ENCODE data around the gene IGFLR1. TPM values are rescaled to one million over a fixed set of nuclear protein-coding genes. Genes with fewer than 3 reads are reported as not detected.

IGFLR1 gene
- total and polyA plus RNA-seq, 2 of the 8 experiments (the other 6 are each of a cell fraction or from before 2014, with no cell fraction given), result 8.4 to 28.9 TPM

DNA sequence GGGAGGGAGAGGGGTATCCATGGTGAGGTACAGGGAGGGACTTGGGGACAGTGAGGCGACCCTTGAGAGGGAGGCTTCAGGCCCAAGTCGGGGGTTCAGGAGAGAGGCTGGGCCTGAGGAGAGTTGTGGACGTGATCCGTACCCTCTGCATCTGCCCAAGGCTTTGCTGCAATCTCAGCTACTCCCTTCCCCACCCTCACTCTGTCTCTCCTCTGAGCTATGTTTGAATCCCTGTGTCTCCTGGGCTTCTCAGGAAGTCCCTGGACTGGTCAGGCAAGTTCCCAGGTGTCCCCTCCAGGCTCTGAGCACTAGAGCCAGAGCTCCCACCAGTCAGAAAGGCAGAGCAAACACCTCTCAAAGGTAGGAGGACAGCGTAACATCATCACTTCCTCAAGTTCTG lies 7.9 kb upstream of the IGFLR1 start (continued):
- TF ChIP-seq, protein P1, sequence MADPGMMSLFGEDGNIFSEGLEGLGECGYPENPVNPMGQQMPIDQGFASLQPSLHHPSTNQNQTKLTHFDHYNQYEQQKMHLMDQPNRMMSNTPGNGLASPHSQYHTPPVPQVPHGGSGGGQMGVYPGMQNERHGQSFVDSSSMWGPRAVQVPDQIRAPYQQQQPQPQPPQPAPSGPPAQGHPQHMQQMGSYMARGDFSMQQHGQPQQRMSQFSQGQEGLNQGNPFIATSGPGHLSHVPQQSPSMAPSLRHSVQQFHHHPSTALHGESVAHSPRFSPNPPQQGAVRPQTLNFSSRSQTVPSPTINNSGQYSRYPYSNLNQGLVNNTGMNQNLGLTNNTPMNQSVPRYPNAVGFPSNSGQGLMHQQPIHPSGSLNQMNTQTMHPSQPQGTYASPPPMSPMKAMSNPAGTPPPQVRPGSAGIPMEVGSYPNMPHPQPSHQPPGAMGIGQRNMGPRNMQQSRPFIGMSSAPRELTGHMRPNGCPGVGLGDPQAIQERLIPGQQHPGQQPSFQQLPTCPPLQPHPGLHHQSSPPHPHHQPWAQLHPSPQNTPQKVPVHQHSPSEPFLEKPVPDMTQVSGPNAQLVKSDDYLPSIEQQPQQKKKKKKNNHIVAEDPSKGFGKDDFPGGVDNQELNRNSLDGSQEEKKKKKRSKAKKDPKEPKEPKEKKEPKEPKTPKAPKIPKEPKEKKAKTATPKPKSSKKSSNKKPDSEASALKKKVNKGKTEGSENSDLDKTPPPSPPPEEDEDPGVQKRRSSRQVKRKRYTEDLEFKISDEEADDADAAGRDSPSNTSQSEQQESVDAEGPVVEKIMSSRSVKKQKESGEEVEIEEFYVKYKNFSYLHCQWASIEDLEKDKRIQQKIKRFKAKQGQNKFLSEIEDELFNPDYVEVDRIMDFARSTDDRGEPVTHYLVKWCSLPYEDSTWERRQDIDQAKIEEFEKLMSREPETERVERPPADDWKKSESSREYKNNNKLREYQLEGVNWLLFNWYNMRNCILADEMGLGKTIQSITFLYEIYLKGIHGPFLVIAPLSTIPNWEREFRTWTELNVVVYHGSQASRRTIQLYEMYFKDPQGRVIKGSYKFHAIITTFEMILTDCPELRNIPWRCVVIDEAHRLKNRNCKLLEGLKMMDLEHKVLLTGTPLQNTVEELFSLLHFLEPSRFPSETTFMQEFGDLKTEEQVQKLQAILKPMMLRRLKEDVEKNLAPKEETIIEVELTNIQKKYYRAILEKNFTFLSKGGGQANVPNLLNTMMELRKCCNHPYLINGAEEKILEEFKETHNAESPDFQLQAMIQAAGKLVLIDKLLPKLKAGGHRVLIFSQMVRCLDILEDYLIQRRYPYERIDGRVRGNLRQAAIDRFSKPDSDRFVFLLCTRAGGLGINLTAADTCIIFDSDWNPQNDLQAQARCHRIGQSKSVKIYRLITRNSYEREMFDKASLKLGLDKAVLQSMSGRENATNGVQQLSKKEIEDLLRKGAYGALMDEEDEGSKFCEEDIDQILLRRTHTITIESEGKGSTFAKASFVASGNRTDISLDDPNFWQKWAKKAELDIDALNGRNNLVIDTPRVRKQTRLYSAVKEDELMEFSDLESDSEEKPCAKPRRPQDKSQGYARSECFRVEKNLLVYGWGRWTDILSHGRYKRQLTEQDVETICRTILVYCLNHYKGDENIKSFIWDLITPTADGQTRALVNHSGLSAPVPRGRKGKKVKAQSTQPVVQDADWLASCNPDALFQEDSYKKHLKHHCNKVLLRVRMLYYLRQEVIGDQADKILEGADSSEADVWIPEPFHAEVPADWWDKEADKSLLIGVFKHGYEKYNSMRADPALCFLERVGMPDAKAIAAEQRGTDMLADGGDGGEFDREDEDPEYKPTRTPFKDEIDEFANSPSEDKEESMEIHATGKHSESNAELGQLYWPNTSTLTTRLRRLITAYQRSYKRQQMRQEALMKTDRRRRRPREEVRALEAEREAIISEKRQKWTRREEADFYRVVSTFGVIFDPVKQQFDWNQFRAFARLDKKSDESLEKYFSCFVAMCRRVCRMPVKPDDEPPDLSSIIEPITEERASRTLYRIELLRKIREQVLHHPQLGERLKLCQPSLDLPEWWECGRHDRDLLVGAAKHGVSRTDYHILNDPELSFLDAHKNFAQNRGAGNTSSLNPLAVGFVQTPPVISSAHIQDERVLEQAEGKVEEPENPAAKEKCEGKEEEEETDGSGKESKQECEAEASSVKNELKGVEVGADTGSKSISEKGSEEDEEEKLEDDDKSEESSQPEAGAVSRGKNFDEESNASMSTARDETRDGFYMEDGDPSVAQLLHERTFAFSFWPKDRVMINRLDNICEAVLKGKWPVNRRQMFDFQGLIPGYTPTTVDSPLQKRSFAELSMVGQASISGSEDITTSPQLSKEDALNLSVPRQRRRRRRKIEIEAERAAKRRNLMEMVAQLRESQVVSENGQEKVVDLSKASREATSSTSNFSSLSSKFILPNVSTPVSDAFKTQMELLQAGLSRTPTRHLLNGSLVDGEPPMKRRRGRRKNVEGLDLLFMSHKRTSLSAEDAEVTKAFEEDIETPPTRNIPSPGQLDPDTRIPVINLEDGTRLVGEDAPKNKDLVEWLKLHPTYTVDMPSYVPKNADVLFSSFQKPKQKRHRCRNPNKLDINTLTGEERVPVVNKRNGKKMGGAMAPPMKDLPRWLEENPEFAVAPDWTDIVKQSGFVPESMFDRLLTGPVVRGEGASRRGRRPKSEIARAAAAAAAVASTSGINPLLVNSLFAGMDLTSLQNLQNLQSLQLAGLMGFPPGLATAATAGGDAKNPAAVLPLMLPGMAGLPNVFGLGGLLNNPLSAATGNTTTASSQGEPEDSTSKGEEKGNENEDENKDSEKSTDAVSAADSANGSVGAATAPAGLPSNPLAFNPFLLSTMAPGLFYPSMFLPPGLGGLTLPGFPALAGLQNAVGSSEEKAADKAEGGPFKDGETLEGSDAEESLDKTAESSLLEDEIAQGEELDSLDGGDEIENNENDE (IDR thresholded peaks at IDR 0.05; ENCODE audit: insufficient replicate concordance, low read length), result no peak
- no peak for TF ChIP-seq SIN3A (conservative IDR thresholded peaks at IDR 0.05 in 1 of 2, IDR thresholded peaks at IDR 0.05 in 1 of 2; ENCODE audit: low read depth in 1 of 2, low read length in 2 of 2)
- TF ChIP-seq SUZ12 (IDR thresholded peaks at IDR 0.05; ENCODE audit: low read length), result no peak
- TF ChIP-seq CHD2 (IDR thresholded peaks at IDR 0.05; ENCODE audit: low read length), result no peak
- no peak for TF ChIP-seq RAD21 (IDR thresholded peaks at IDR 0.05 in 1 of 2, conservative IDR thresholded peaks at IDR 0.05 in 1 of 2; ENCODE audit: low read depth in 2 of 2, low read length in 2 of 2)

Measured in H1 (cell line).